22Rv1 (cell line): ENCODE results near the gene ATP5MC3.

Experiments used
- H3K27ac ChIP-seq: fragments of 450-650 bp; 2 replicates; pipeline ENCODE4 v1.5.1; 2017
- ZFX ChIP-seq: fragments of 450-650 bp; IDR thresholded peaks from 2 replicates; pipeline ENCODE4 v1.6.1; 2017; ENCODE audit warnings: antibody characterized with exemption, borderline replicate concordance
- TF ChIP-seq, protein P1 (sequence below): fragments of 450-650 bp; IDR thresholded peaks from 2 replicates; pipeline ENCODE4 v1.5.1; 2017; ENCODE audit warnings: mild to moderate bottlenecking

Gene ATP5MC3

DNA sequence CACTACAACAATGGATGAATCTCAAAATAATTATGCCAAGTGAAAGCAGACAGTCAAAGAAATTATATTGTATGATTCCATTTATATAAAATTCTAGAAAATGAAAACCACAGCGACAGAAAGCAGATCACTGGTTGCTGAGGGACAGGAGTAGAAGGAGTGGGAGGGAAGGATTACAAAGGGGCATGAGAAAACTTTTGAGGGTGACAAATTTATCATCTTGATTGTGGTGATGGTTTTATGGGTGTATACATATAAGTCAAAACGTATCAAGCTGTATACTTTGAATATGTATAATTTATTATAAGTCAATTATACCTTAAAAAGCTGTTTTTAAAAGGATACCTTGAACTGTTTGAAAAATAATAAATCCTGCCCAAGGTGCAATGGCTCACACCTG lies 41.2 kb downstream of the ATP5MC3 start:
- H3K27ac ChIP-seq: no peak overlapping the region
- TF ChIP-seq, protein P1, sequence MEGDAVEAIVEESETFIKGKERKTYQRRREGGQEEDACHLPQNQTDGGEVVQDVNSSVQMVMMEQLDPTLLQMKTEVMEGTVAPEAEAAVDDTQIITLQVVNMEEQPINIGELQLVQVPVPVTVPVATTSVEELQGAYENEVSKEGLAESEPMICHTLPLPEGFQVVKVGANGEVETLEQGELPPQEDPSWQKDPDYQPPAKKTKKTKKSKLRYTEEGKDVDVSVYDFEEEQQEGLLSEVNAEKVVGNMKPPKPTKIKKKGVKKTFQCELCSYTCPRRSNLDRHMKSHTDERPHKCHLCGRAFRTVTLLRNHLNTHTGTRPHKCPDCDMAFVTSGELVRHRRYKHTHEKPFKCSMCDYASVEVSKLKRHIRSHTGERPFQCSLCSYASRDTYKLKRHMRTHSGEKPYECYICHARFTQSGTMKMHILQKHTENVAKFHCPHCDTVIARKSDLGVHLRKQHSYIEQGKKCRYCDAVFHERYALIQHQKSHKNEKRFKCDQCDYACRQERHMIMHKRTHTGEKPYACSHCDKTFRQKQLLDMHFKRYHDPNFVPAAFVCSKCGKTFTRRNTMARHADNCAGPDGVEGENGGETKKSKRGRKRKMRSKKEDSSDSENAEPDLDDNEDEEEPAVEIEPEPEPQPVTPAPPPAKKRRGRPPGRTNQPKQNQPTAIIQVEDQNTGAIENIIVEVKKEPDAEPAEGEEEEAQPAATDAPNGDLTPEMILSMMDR: no peak
- TF ChIP-seq ZFX: no peak

DNA sequence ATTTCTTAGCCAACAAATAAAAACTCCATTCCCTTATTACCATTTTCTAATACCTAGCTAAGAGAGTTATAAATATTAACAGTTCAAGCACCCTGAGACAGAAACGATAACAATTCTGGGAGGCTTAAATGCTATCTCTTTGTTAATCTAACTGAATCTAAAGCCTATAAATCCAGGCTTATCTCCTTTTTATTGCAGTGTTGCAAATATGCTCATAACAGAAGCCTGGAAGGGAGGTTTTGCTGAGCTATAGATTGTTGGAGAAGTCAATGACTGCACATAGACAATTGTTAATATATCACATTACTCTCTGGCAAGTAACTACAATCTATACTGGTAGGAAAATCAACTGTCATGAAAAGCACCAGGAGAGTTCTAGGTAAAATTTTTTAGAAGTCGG lies 43.7 kb downstream of the ATP5MC3 start:
- no peak overlapping the region for H3K27ac ChIP-seq

DNA sequence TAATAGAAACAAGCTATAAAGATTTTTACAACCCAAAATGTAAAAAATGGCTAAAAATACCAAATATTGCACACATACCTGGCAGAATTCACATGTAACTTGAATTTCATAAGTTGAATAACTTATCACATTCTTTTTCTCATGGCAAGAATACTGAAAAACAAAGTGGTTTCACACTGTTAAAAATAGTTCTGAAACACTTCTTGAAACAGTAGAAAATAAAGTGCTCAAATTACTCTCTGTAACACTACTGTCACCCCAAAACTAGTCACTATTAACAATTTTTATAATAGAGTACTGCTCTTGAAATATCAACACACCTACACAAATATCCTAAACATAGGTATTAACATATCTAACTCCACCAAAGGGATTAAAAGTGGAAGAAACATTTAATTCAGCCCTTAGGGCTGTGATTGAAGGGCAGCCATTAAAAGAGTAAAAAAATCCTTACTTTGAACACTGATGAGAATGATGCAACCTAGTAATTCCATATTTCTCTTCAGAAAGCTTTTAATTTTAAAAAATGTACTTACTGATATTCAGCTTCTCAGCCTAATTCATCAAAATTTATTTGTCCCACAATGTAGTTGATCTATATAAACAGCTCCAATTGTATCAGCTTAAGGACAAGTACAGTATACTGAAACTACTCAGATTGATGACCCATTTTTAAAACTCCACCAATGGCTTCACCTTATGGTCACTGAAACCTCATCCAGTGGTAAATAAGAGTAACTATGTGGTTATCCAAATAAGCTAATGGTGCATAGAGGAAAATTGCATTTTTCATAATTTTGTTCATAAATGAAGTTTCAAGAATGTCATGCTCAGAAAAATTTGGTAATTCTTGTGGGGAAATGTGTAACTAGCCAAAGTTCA lies 44.9 kb downstream of the ATP5MC3 start:
- no peak overlapping the region for H3K27ac ChIP-seq
- TF ChIP-seq ZFX: no peak
- TF ChIP-seq, protein P1: no peak

More for the DNA sequence above, 43.7 kb downstream of the ATP5MC3 start:
- TF ChIP-seq, protein P1: no peak
- no peak for TF ChIP-seq ZFX

DNA sequence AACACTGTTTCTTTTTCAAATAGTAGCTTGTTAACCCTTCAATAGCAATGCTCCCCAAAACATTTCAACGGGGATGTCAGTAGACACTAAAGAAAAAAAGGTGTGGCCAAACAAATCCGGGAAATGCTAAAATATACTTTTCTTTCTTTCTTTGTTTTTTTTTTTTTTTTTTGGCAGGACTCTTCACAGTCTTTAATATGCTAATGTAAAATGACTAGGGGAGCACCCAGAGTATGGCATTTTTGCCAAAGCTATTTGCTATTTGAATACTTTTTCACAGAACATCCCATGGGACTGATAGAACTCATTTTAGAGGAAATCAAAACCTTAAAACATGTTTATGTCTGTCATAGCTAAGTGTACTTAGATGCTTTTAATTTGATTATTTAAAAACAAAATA lies 45.6 kb downstream of the ATP5MC3 start:
- TF ChIP-seq, protein P1: no peak
- TF ChIP-seq ZFX: no peak
- H3K27ac ChIP-seq: no peak overlapping the region

DNA sequence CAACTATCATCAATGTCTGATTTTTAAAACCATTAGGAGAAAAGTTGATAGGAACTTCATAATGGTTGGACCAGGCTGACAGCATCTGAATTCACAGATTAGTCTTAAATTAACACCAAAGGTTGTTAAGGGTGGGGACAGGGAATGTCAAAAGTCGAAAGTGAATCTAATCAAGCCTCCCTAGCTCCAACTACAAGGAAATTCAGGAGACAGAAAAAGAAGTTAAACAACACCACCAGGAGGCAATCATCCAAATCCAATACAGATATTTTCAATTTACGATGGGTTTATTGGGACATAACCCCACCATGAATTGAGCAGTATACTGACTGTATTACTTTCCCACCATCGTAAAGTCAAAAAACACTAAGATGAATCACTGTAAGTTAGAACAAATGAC lies 46.3 kb downstream of the ATP5MC3 start:
- TF ChIP-seq, protein P1: no peak
- no peak for TF ChIP-seq ZFX
- no peak overlapping the region for H3K27ac ChIP-seq

DNA sequence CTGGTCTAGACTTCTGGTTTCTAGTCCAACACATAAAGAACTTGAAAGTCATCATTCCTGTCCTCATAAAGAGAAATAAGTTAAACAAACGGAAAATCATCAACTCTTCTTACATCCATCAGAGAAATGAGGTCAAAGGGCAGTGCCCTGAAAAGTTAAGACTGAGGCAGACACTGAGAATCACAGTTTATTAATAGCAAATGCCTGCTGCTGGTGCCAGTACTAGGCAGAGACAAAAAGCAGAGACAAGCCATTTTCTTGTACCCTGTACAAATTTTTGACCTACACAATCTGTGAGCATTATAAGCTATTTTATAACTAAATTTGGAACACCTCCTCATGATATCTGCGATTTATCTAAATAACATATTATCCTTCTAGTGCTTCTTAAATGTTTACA lies 50.3 kb downstream of the ATP5MC3 start:
- no peak overlapping the region for H3K27ac ChIP-seq
- TF ChIP-seq, protein P1: no peak
- no peak for TF ChIP-seq ZFX

DNA sequence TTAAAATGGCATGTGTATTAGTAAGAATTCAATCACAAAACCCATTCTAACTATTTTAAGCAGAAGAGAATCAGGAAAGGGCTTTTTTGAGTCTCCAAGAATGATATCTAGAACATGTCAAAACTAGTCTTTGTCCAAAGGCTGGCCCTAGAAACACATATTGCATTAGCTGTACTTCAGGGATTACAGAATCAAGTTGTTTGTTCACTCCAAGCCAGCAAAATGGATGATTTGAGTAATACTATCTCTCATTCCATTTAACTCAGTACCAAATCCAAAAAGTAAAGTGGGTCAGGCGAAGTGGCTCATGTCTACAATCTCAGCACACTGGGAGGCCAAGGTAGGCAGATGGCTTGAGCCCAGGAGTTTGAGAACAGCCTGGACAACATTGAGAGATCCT lies 54.8 kb downstream of the ATP5MC3 start:
- no peak overlapping the region for H3K27ac ChIP-seq
- no peak for TF ChIP-seq ZFX
- TF ChIP-seq, protein P1: no peak
